ENCODE data around the gene FXYD1. TPM values are rescaled to one million over a fixed set of nuclear protein-coding genes. Genes with fewer than 3 reads are reported as not detected.
A peak's percentile ranks its signal among the peaks of the same experiment; 100 is the strongest.

FXYD1 gene
- total RNA-seq, 4 donors from 2014 or later = 215 to 235 (median 225) TPM

DNA sequence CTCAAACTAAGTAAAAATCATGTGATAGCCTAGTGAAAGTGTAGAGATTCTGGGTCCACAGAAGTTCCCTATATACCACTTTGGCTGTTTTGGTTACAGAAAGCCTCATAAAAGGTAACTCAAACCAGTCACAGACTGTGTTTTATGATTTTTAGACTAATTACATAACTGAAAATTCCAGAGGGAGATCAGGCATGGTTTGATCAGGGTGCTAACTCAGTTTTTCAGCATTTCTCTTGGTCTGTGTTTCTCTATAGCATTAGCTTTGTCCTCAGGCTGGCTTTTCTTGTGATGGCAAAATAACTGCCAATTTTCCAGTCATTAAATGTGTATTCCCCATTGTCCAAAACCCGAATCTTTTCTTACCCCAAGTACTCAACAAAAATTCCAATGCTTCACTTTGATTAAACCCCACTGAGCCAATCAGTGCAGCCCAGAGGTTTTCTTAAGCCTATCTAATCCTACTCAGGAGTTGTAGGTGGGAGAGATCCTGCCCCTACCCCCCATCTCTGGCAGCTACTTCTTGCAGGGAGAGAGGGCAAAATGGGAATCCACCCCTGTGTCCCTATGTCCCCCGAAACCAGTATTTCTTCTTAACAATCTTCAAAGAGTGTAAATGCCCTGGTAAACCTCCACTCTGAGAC is 31.6 kb upstream of the FXYD1 start:
- peak overlapping the region in 2 of 4 donors; percentile 47 to 61 for H3K27ac ChIP-seq
- no peak for DNase-seq
- H3K4me3 ChIP-seq = no peak overlapping the region
- in situ Hi-C loops (cut with MboI; ENCODE audit: low sequenced_read_pairs in 4 of 4) = no loop called here
- no peaks in the 10 kb centered on the region for H3K36me3 ChIP-seq
- no peak for ATAC-seq
- TF ChIP-seq CTCF (IDR thresholded peaks at IDR 0.05 in 4 of 5, conservative IDR thresholded peaks at IDR 0.05 in 1 of 5) (no peak), POLR2A (IDR thresholded peaks at IDR 0.05) (no peak)
- H3K9me3 ChIP-seq = no peaks in the 10 kb centered on the region
- intact Hi-C loops (cut with DNase I; ENCODE audit: low total_unique reads) = no loop called here
- no peaks in the 10 kb centered on the region for H3K27me3 ChIP-seq
- peaks cover 6 to 16% of the 10 kb centered on the region in 2 donors for H3K4me1 ChIP-seq

DNA sequence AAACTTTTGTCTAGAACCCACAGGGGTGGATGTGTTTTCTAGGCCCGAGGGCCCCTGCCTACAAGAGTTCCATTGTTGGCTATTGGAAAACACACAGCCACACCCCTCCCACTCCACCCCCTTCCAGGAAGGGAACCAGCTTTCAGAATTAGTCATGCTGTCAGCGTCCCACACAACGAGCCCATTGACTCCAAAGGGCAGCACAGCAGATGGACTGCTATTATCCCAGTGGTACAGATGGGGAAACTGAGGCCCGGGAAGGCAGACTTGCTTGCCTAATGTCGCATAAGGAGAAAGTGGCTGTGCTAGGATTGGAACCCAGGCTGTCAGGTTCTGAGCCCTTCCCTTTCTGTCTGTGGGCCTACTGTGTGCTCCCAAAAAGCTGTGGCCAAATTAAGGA is 31.1 kb upstream of the FXYD1 start:
- no peak for TF ChIP-seq CTCF (IDR thresholded peaks at IDR 0.05 in 4 of 5, conservative IDR thresholded peaks at IDR 0.05 in 1 of 5)
- no peak for TF ChIP-seq POLR2A (IDR thresholded peaks at IDR 0.05)
- ATAC-seq (no peak), DNase-seq (no peak)
- Histone ChIP-seq H3K27me3 (no peaks in the 10 kb centered on the region), H3K9me3 (no peaks in the 10 kb centered on the region), H3K4me1 (peaks cover 6 to 16% of the 10 kb centered on the region in 2 donors), H3K27ac (no peak overlapping the region), H3K36me3 (no peaks in the 10 kb centered on the region), H3K4me3 (no peak overlapping the region)
- intact Hi-C loops (cut with DNase I; ENCODE audit: low total_unique reads) (no loop called here), in situ Hi-C loops (cut with MboI; ENCODE audit: low sequenced_read_pairs in 4 of 4) (no loop called here)

- H3K27me3 ChIP-seq = no peaks in the 10 kb centered on the region
- H3K4me3 ChIP-seq = no peak overlapping the region
- intact Hi-C loops (cut with DNase I; ENCODE audit: low total_unique reads) = no loop called here
- no peak for DNase-seq
- TF ChIP-seq CTCF (IDR thresholded peaks at IDR 0.05 in 4 of 5, conservative IDR thresholded peaks at IDR 0.05 in 1 of 5) (no peak), POLR2A (IDR thresholded peaks at IDR 0.05) (no peak)
- H3K9me3 ChIP-seq = no peaks in the 10 kb centered on the region
- no peaks in the 10 kb centered on the region for H3K36me3 ChIP-seq
- H3K27ac ChIP-seq = no peak overlapping the region
- peaks cover 6 to 16% of the 10 kb centered on the region in 2 donors for H3K4me1 ChIP-seq
- no peak for ATAC-seq
- in situ Hi-C loops (cut with MboI; ENCODE audit: low sequenced_read_pairs in 4 of 4) = no loop called here
Measured at GRCh38 chr19:35108730-35109129, 29.9 kb upstream of the FXYD1 start.

DNA sequence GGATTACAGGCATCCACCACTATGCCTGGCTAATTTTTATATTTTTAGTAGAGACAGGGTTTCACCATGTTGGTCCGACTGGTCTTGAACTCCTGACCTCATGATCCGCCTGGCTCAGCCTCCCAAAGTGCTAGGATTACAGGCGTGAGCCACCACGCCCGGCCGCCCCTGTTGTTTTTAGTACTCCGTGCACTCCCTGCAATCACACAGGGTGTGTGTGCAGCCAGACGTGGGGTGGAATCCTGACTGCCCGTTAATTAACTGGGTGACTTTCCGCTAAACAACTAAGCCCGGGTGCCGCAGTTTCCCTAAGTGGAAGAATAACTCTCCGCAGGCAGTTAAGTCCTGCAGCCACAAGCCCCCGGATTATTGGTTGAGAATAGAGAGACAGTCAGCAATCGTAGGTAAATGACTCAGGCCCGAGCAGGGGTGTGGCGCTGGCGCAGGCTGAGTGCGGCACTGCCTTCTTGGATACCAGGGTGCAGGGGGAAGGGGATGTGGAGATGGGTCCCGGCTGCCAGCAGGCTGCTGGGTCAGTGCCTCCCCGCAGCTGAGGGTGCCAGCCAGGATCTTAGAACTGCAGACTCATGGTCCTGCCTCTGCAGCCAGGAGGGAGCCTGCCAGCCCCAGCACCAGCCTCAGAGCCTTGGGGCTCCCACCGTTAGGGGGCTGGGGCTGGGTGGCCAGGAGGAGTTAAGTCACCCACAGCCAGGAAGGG is 29.1 kb upstream of the FXYD1 start:
- Histone ChIP-seq H3K4me1 (peaks cover 6 to 20% of the 10 kb centered on the region in 2 donors), H3K9me3 (no peaks in the 10 kb centered on the region), H3K36me3 (no peaks in the 10 kb centered on the region), H3K4me3 (no peak overlapping the region), H3K27me3 (no peaks in the 10 kb centered on the region), H3K27ac (peak overlapping the region in 3 of 4 donors; percentile 30 to 74 (median 72))
- DNase-seq (peak; percentile 44 to 88), ATAC-seq (peak; percentile 67 to 83)
- TF ChIP-seq CTCF (IDR thresholded peaks at IDR 0.05 in 4 of 5, conservative IDR thresholded peaks at IDR 0.05 in 1 of 5) = no peak
- no peak for TF ChIP-seq POLR2A (IDR thresholded peaks at IDR 0.05)
- intact Hi-C loops (cut with DNase I; ENCODE audit: low total_unique reads) = no loop called here
- in situ Hi-C loops (cut with MboI; ENCODE audit: low sequenced_read_pairs in 4 of 4) = no loop called here

Measured in gastrocnemius medialis (tissue), 4 donors.